ENCODE results near the gene ADAMTS14.

GRCh38 chr10:70801854-70802253 is 129.5 kb downstream of the ADAMTS14 start:
- TF ChIP-seq POLR2A (IDR thresholded peaks at IDR 0.05; ENCODE audit: low read depth, low read length) (no peak), POLR2AphosphoS5 (IDR thresholded peaks at IDR 0.05; ENCODE audit: low read depth, low read length) (no peak), SPI1 (IDR thresholded peaks at IDR 0.05; ENCODE audit: low read depth, low read length) (no peak), PAX5 (IDR thresholded peaks at IDR 0.05; ENCODE audit: insufficient read depth, low read length, severe bottlenecking) (no peak)

All from GM12891 (cell line).